ENCODE data around the gene ATP5F1D. TPM values are rescaled to one million over a fixed set of nuclear protein-coding genes. Genes with fewer than 3 reads are reported as not detected.

Gene ATP5F1D
- total and polyA plus RNA-seq, 2 of the 8 experiments (the other 6 are each of a cell fraction or from before 2014, with no cell fraction given): 174 to 249 TPM

DNA sequence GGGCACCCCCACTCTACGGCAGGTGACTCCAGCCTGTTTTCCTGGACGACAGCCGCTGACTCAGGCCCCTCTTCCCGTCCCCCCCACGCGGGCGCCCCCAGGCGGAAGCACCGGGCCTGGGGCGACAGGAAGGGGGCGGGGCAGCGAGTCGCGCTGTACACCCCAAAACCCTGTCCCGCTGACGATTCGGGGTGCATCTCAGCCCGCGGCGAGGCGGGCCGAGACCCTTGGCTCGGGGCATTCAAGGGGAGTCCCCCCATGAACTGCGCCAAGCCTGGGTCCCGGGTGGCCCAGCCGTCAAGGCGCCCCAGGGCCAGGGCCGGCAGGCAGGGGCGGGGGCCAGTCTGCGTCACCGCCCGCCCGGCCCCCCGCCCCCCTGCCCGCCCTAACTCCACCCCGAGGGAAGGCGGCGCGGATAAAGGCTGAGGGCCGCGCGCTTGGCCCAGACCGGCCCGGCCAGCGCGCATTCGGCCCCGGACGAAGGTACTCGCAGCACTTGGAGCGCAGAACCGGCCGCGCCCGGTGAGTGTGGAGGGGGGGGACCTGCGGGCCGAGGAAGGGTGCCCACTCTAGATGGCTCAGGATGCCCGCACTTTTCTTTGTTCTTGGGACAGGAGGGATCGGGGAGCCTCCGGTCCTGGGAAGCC is 6.7 kb downstream of the ATP5F1D start, which contains the start of gene MIDN (continued):
- no peak for TF ChIP-seq EP300 (IDR thresholded peaks at IDR 0.05; ENCODE audit: borderline replicate concordance in 1 of 2, low read depth in 2 of 2, low read length in 2 of 2)
- peak; percentile 57; the same call in 1 of the 2 replicates for TF ChIP-seq SP4 (IDR thresholded peaks at IDR 0.05; ENCODE audit: low read length)
- TF ChIP-seq SP1 (IDR thresholded peaks at IDR 0.05; ENCODE audit: low read depth, low read length): no peak
- peak; percentile 88 for TF ChIP-seq POLR2AphosphoS5 (IDR thresholded peaks at IDR 0.05; ENCODE audit: low read depth, low read length)

All from H1 (cell line).